ENCODE results near the gene MPHOSPH6.
"Not testable (repeated sequence)": the region's sequence is repeated elsewhere in the genome, so short reads cannot be mapped to it uniquely, and the experiment has no call there.

Gene MPHOSPH6

GRCh38 chr16:82113741-82114140, 56.3 kb downstream of the MPHOSPH6 start:
- no peak for DNase-seq

GRCh38 chr16:82111944-82112343, 58.1 kb downstream of the MPHOSPH6 start:
- no peak for DNase-seq

GRCh38 chr16:82109266-82109665, 60.8 kb downstream of the MPHOSPH6 start:
- DNase-seq = not testable (repeated sequence)

- DNase-seq = no peak
Measured at GRCh38 chr16:82108774-82109173, 61.2 kb downstream of the MPHOSPH6 start.

- DNase-seq = no peak
Measured at GRCh38 chr16:82108100-82108499, 61.9 kb downstream of the MPHOSPH6 start.

GRCh38 chr16:82105107-82105506, 64.9 kb downstream of the MPHOSPH6 start:
- DNase-seq = no peak

All from activated CD4-positive, alpha-beta T cell treated with anti-CD3 and anti-CD28 coated beads for 48 hours (primary cell).